ENCODE measurements around the gene LEPROT.

GRCh38 chr1:65437616-65438015, 17.1 kb downstream of the LEPROT start:
- TF ChIP-seq CTCF (IDR thresholded peaks at IDR 0.05) (no peak), ZFX (IDR thresholded peaks at IDR 0.05; ENCODE audit: borderline replicate concordance) (no peak)

Data from 22Rv1 (cell line).